Neural progenitor cell (in vitro differentiated cells): ENCODE measurements around the gene LENG9.

Experiments used
- CTCF ChIP-seq: fragments of 200-600 bp; sonication (generic); IDR thresholded peaks from 2 replicates; pipeline ENCODE4 v1.5.1; 2017; ENCODE audit warnings: antibody characterized with exemption, mild to moderate bottlenecking
- EZH2 ChIP-seq: fragments of 200-600 bp; sonication (generic); IDR thresholded peaks from 2 replicates; pipeline ENCODE4 v1.6.1; 2017; ENCODE audit warnings: antibody characterized with exemption, mild to moderate bottlenecking, moderate library complexity

GRCh38 chr19:54473071-54473891 lies 9.7 kb upstream of the LENG9 start, which contains the start of gene CDC42EP5:
- TF ChIP-seq CTCF = no peak
- TF ChIP-seq EZH2 = no peak
